Neuronal stem cell (in vitro differentiated cells): ENCODE results near the gene HEPACAM2.

ENCODE experiments used
- DNase-seq: peaks from one replicate; pipeline ENCODE4 v3.0.0-alpha.2; 2013; ENCODE audit warnings: low spot score
- H2AFZ ChIP-seq: one replicate; pipeline ENCODE4 v1.6.1; 2013; ENCODE audit warnings: mild to moderate bottlenecking, low read length, inconsistent platforms
- H2AK5ac ChIP-seq: 2 replicates; pipeline ENCODE4 v1.6.1; 2013; ENCODE audit warnings: low read depth, mild to moderate bottlenecking, inconsistent platforms, low read length, moderate library complexity, mixed read lengths
- H2BK120ac ChIP-seq: 2 replicates; pipeline ENCODE4 v1.6.1; 2013; ENCODE audit warnings: low read depth, mild to moderate bottlenecking, inconsistent platforms, low read length, moderate library complexity, mixed read lengths
- H2BK12ac ChIP-seq: one replicate; pipeline ENCODE4 v1.6.1; 2013; ENCODE audit warnings: low read length, inconsistent platforms
- H2BK15ac ChIP-seq: 2 replicates; pipeline ENCODE4 v1.6.1; 2013; ENCODE audit warnings: mild to moderate bottlenecking, low read length, inconsistent platforms, mixed read lengths
- H2BK5ac ChIP-seq: one replicate; pipeline ENCODE4 v1.6.1; 2013; ENCODE audit warnings: inconsistent platforms, mild to moderate bottlenecking, low read length, moderate library complexity
- H3K14ac ChIP-seq: one replicate; pipeline ENCODE4 v1.6.1; 2013; ENCODE audit warnings: low read length, inconsistent platforms
- H3K18ac ChIP-seq: 2 replicates; pipeline ENCODE4 v1.6.1; 2013; ENCODE audit warnings: low read length, inconsistent platforms
- H3K23ac ChIP-seq: 2 replicates; pipeline ENCODE4 v1.6.1; 2013; ENCODE audit warnings: low read depth, mild to moderate bottlenecking, mixed read lengths, low read length, inconsistent platforms; ENCODE audit not compliant: poor library complexity
- H3K27ac ChIP-seq: replicated peaks from 3 replicates; pipeline ENCODE4 v1.5.1; 2013; ENCODE audit warnings: low read length, inconsistent platforms
- H3K27me3 ChIP-seq, 3 experiments: 2 replicates each; pipeline ENCODE4 v1.6.1; 2013; ENCODE audit warnings: low read length in 3 of 3, mild to moderate bottlenecking in 2 of 3, inconsistent platforms in 1 of 3, low read depth in 1 of 3, mixed read lengths in 1 of 3, moderate library complexity in 1 of 3; ENCODE audit not compliant: control insufficient read depth in 3 of 3, insufficient read depth in 3 of 3
- H3K36me3 ChIP-seq, 2 donors: replicated peaks in 1 of 2; 2 replicates each; pipeline ENCODE4 v1.6.1; 2013; ENCODE audit warnings: low read length in 2 of 2; ENCODE audit not compliant: control insufficient read depth in 2 of 2, insufficient read depth in 2 of 2
- H3K4ac ChIP-seq: 2 replicates; pipeline ENCODE4 v1.6.1; 2013; ENCODE audit warnings: inconsistent platforms, mild to moderate bottlenecking, low read length, moderate library complexity
- H3K4me1 ChIP-seq, 2 donors: 1 replicate in 1 of 2; 2 replicates in 1 of 2; pipeline ENCODE4 v1.6.1; 2013; ENCODE audit warnings: low read length in 2 of 2, low read depth in 1 of 2; ENCODE audit not compliant: control insufficient read depth in 2 of 2, insufficient read depth in 1 of 2
- H3K4me2 ChIP-seq: one replicate; pipeline ENCODE4 v1.6.1; 2013; ENCODE audit warnings: mild to moderate bottlenecking, low read length, inconsistent platforms; ENCODE audit not compliant: insufficient read depth, poor library complexity, severe bottlenecking
- H3K4me3 ChIP-seq, 2 donors: 2 replicates each; pipeline ENCODE4 v1.5.1; 2013; ENCODE audit warnings: low read length in 2 of 2, mild to moderate bottlenecking in 2 of 2, inconsistent platforms in 1 of 2, moderate library complexity in 1 of 2
- H3K79me1 ChIP-seq: one replicate; pipeline ENCODE4 v1.6.1; 2013; ENCODE audit warnings: low read depth, mild to moderate bottlenecking, inconsistent platforms, low read length, moderate library complexity
- H3K9ac ChIP-seq: one replicate; pipeline ENCODE4 v1.6.1; 2013; ENCODE audit warnings: mild to moderate bottlenecking, low read depth, low read length, inconsistent platforms; ENCODE audit not compliant: poor library complexity
- H3K9me3 ChIP-seq, 2 donors: replicated peaks in 1 of 2; 2 replicates each; pipeline versions ENCODE3 to v1.6.1; 2013; ENCODE audit warnings: low read length in 2 of 2, mild to moderate bottlenecking in 2 of 2, inconsistent platforms in 1 of 2, low read depth in 1 of 2, mixed read lengths in 1 of 2, moderate library complexity in 1 of 2; ENCODE audit not compliant: control insufficient read depth in 2 of 2, insufficient read depth in 1 of 2
- H4K8ac ChIP-seq: one replicate; pipeline ENCODE4 v1.6.1; 2013; ENCODE audit warnings: low read depth, mild to moderate bottlenecking, inconsistent platforms, low read length, moderate library complexity
- H4K91ac ChIP-seq: one replicate; pipeline ENCODE4 v1.6.1; 2013; ENCODE audit warnings: low read length, low read depth, mild to moderate bottlenecking, inconsistent platforms; ENCODE audit not compliant: poor library complexity
- WGBS, 2 donors: extraction: QIAGEN DNeasy Blood & Tissue Kit; methylation state at CpG; one replicate each; pipeline ENCODE4 v1.1.7; 2013; ENCODE audit warnings: missing lambda C conversion rate in 2 of 2, mixed read lengths in 1 of 2; ENCODE audit not compliant: insufficient read length in 2 of 2, insufficient replicate concordance in 1 of 2; ENCODE audit errors: extremely low coverage in 2 of 2; 5-methylcytosine and 5-hydroxymethylcytosine counted together

The HEPACAM2 gene

GRCh38 chr7:93171606-93172226 lies 54.6 kb downstream of the HEPACAM2 start:
- H2BK12ac ChIP-seq = no peak overlapping the region
- no peak overlapping the region for H2AK5ac ChIP-seq
- H3K36me3 ChIP-seq = no peaks in the 10 kb centered on the region
- no peak overlapping the region for H3K9ac ChIP-seq
- DNase-seq = no peak
- no peak overlapping the region for H2AFZ ChIP-seq
- no peak overlapping the region for H2BK15ac ChIP-seq
- no peak overlapping the region for H3K14ac ChIP-seq
- H4K8ac ChIP-seq = no peak overlapping the region
- no CpG with 5 or more reads among the region's 2 CpGs for WGBS, 2 donors
- H2BK120ac ChIP-seq = no peak overlapping the region
- no peak overlapping the region for H3K23ac ChIP-seq
- no peaks in the 10 kb centered on the region for H3K27me3 ChIP-seq
- no peak overlapping the region for H3K4me2 ChIP-seq
- no peak overlapping the region for H2BK5ac ChIP-seq
- H3K4me1 ChIP-seq = no peaks in the 10 kb centered on the region
- H3K18ac ChIP-seq = no peak overlapping the region
- no peak overlapping the region for H4K91ac ChIP-seq
- H3K79me1 ChIP-seq = no peaks in the 10 kb centered on the region
- no peak overlapping the region for H3K4me3 ChIP-seq
- H3K4ac ChIP-seq = no peak overlapping the region
- H3K27ac ChIP-seq = no peak overlapping the region
- H3K9me3 ChIP-seq = peaks cover 0 to 5% of the 10 kb centered on the region in 2 donors

GRCh38 chr7:93165447-93165846 lies 60.8 kb downstream of the HEPACAM2 start:
- H2AK5ac ChIP-seq = no peak overlapping the region
- H3K4me1 ChIP-seq = no peaks in the 10 kb centered on the region
- H3K18ac ChIP-seq = no peak overlapping the region
- H3K4ac ChIP-seq = no peak overlapping the region
- H3K27ac ChIP-seq = no peak overlapping the region
- no peaks in the 10 kb centered on the region for H3K36me3 ChIP-seq
- no peak overlapping the region for H3K14ac ChIP-seq
- H3K9ac ChIP-seq = no peak overlapping the region
- H2BK5ac ChIP-seq = no peak overlapping the region
- no peak overlapping the region for H2BK120ac ChIP-seq
- H3K23ac ChIP-seq = no peak overlapping the region
- H2BK12ac ChIP-seq = no peak overlapping the region
- no peak overlapping the region for H4K8ac ChIP-seq
- no peaks in the 10 kb centered on the region for H3K79me1 ChIP-seq
- no peaks in the 10 kb centered on the region for H3K9me3 ChIP-seq
- no peak overlapping the region for H3K4me3 ChIP-seq
- no peak overlapping the region for H3K4me2 ChIP-seq
- no peak overlapping the region for H2AFZ ChIP-seq
- no CpG with 5 or more reads among the region's 1 CpG for WGBS, 2 donors
- no peaks in the 10 kb centered on the region for H3K27me3 ChIP-seq
- DNase-seq = no peak
- no peak overlapping the region for H2BK15ac ChIP-seq
- no peak overlapping the region for H4K91ac ChIP-seq

GRCh38 chr7:93164766-93165165 lies 61.5 kb downstream of the HEPACAM2 start:
- no peak overlapping the region for H3K23ac ChIP-seq
- no peaks in the 10 kb centered on the region for H3K9me3 ChIP-seq
- no peak overlapping the region for H4K91ac ChIP-seq
- H3K4me2 ChIP-seq = no peak overlapping the region
- no peak overlapping the region for H3K14ac ChIP-seq
- H2BK12ac ChIP-seq = no peak overlapping the region
- H3K27me3 ChIP-seq = no peaks in the 10 kb centered on the region
- H3K4ac ChIP-seq = no peak overlapping the region
- no peak overlapping the region for H2BK15ac ChIP-seq
- H3K4me1 ChIP-seq = no peaks in the 10 kb centered on the region
- no peak for DNase-seq
- no peaks in the 10 kb centered on the region for H3K36me3 ChIP-seq
- no peak overlapping the region for H3K9ac ChIP-seq
- H3K79me1 ChIP-seq = no peaks in the 10 kb centered on the region
- H2BK5ac ChIP-seq = no peak overlapping the region
- H2AFZ ChIP-seq = no peak overlapping the region
- H2AK5ac ChIP-seq = no peak overlapping the region
- no peak overlapping the region for H4K8ac ChIP-seq
- H3K4me3 ChIP-seq = no peak overlapping the region
- H3K27ac ChIP-seq = no peak overlapping the region
- no peak overlapping the region for H3K18ac ChIP-seq
- no CpG with 5 or more reads among the region's 2 CpGs for WGBS, 2 donors
- no peak overlapping the region for H2BK120ac ChIP-seq

GRCh38 chr7:93161181-93161762 lies 65.0 kb downstream of the HEPACAM2 start:
- H2BK12ac ChIP-seq = no peak overlapping the region
- no peak overlapping the region for H4K91ac ChIP-seq
- WGBS, 2 donors = no CpG with 5 or more reads among the region's 3 CpGs
- no peaks in the 10 kb centered on the region for H3K9me3 ChIP-seq
- no peak overlapping the region for H3K18ac ChIP-seq
- no peaks in the 10 kb centered on the region for H3K4me1 ChIP-seq
- H2BK15ac ChIP-seq = no peak overlapping the region
- H3K4me3 ChIP-seq = no peak overlapping the region
- DNase-seq = no peak
- H3K27ac ChIP-seq = no peak overlapping the region
- no peak overlapping the region for H2AK5ac ChIP-seq
- H3K27me3 ChIP-seq = no peaks in the 10 kb centered on the region
- H3K9ac ChIP-seq = no peak overlapping the region
- H3K79me1 ChIP-seq = no peaks in the 10 kb centered on the region
- H3K36me3 ChIP-seq = no peaks in the 10 kb centered on the region
- no peak overlapping the region for H2AFZ ChIP-seq
- H2BK5ac ChIP-seq = no peak overlapping the region
- no peak overlapping the region for H2BK120ac ChIP-seq
- H3K4me2 ChIP-seq = no peak overlapping the region
- H3K14ac ChIP-seq = no peak overlapping the region
- H4K8ac ChIP-seq = no peak overlapping the region
- no peak overlapping the region for H3K23ac ChIP-seq
- no peak overlapping the region for H3K4ac ChIP-seq
